ENCODE data around the gene OGFOD1. TPM values are rescaled to one million over a fixed set of nuclear protein-coding genes. Genes with fewer than 3 reads are reported as not detected.

OGFOD1 gene
- total RNA-seq, 1 donor from 2014 or later = 50.6 TPM

DNA sequence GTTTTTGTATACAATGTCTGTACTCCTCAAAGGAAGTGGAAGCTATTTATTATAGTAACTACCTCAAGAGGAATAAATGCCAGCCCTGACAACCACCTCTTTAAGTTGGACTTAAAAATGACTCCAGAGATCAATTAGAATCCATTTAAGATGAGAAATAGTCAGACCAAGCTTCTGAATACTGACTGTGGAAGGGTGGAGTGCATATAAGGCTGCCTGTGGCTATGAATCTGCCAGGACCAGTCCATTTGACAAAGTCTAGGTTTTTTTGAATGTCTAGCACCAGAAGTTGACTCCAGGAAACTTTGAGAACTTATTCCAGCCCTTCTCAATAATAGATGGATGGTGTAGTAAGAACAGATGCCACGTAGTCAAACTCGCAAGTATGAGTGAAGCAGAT lies 15.0 kb downstream of the OGFOD1 start:
- Mint-ChIP-seq H3K27ac (ENCODE audit: unreplicated experiment) (no peak overlapping the region), H3K4me1 (ENCODE audit: unreplicated experiment) (no peaks in the 10 kb centered on the region)

DNA sequence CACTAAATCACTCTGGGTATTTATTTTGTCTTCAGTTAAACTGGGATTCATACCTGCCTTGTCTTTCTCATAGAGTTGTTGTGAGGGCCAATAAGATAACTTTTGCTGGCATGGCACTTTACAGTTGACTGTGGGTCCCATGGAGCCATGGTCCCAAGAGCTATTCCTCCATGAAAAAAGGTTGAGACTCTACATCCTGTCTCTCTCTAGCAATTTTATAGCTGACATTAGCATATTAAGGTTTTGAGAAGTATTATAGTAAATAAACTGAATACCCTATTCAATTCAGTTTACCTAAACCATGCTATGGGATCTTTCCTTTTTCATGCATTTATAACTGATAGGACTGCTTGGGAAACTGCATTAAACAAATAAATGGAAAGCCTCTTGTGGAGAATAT lies 17.4 kb downstream of the OGFOD1 start:
- no peak overlapping the region for H3K27ac Mint-ChIP-seq (ENCODE audit: unreplicated experiment)
- TF ChIP-seq, protein P1, sequence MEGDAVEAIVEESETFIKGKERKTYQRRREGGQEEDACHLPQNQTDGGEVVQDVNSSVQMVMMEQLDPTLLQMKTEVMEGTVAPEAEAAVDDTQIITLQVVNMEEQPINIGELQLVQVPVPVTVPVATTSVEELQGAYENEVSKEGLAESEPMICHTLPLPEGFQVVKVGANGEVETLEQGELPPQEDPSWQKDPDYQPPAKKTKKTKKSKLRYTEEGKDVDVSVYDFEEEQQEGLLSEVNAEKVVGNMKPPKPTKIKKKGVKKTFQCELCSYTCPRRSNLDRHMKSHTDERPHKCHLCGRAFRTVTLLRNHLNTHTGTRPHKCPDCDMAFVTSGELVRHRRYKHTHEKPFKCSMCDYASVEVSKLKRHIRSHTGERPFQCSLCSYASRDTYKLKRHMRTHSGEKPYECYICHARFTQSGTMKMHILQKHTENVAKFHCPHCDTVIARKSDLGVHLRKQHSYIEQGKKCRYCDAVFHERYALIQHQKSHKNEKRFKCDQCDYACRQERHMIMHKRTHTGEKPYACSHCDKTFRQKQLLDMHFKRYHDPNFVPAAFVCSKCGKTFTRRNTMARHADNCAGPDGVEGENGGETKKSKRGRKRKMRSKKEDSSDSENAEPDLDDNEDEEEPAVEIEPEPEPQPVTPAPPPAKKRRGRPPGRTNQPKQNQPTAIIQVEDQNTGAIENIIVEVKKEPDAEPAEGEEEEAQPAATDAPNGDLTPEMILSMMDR (IDR thresholded peaks at IDR 0.05) = no peak
- H3K27me3 Mint-ChIP-seq (ENCODE audit: unreplicated experiment) = no peaks in the 10 kb centered on the region
- H3K36me3 Mint-ChIP-seq (ENCODE audit: unreplicated experiment) = peaks cover 65% of the 10 kb centered on the region
- DNase-seq (ENCODE audit: extremely low spot score, unreplicated experiment) = no peak
- no peak overlapping the region for H3K4me3 Mint-ChIP-seq (ENCODE audit: unreplicated experiment)
- no peaks in the 10 kb centered on the region for H3K9me3 Mint-ChIP-seq (ENCODE audit: unreplicated experiment)
- H3K4me1 Mint-ChIP-seq (ENCODE audit: unreplicated experiment) = no peaks in the 10 kb centered on the region

More for the DNA sequence above, 15.0 kb downstream of the OGFOD1 start:
- Mint-ChIP-seq H3K9me3 (ENCODE audit: unreplicated experiment) (no peaks in the 10 kb centered on the region), H3K36me3 (ENCODE audit: unreplicated experiment) (peaks cover 67% of the 10 kb centered on the region), H3K27me3 (ENCODE audit: unreplicated experiment) (no peaks in the 10 kb centered on the region), H3K4me3 (ENCODE audit: unreplicated experiment) (no peak overlapping the region)
- TF ChIP-seq, protein P1 (IDR thresholded peaks at IDR 0.05) = no peak
- DNase-seq (ENCODE audit: extremely low spot score, unreplicated experiment) = no peak

DNA sequence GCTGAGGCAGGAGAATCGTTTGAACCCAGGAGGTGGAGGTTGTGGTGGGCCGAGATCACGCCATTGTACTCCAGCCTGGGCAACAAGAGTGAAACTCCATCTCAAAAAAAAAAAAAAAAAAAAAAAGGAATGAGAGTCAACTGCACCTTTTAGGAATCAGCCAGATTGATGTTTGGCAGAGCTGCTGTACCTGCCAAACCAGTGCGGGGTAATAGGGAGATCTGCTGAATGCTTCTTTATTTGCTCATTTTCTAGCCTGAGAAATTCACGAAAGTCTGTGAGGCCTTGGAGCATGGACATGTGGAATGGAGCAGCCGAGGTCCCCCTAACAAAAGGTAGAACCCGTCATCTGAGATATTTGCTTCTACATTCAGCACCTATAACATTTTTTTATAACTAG lies 18.4 kb downstream of the OGFOD1 start:
- no peaks in the 10 kb centered on the region for H3K4me1 Mint-ChIP-seq (ENCODE audit: unreplicated experiment)
- DNase-seq (ENCODE audit: extremely low spot score, unreplicated experiment) = no peak
- TF ChIP-seq, protein P1 (IDR thresholded peaks at IDR 0.05) = no peak
- no peak overlapping the region for H3K27ac Mint-ChIP-seq (ENCODE audit: unreplicated experiment)
- peaks cover 58% of the 10 kb centered on the region for H3K36me3 Mint-ChIP-seq (ENCODE audit: unreplicated experiment)
- no peaks in the 10 kb centered on the region for H3K9me3 Mint-ChIP-seq (ENCODE audit: unreplicated experiment)
- H3K4me3 Mint-ChIP-seq (ENCODE audit: unreplicated experiment) = no peak overlapping the region
- H3K27me3 Mint-ChIP-seq (ENCODE audit: unreplicated experiment) = no peaks in the 10 kb centered on the region

DNA sequence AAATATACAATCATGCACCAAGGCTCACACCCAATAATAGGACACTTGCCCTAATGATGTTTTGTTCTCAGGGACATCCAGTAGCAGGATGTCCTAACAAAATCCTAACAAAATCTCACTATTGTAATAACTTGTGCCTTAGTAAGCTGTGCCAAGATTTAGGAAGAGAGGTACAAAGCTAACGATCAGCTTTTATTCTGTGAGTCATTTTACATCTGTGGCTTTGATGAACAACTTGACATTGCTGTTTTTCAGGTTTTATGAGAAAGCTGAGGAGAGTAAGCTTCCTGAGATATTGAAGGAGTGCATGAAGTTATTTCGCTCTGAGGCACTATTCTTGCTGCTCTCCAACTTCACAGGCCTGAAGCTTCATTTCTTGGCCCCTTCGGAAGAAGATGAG lies 18.9 kb downstream of the OGFOD1 start:
- Mint-ChIP-seq H3K4me3 (ENCODE audit: unreplicated experiment) (no peak overlapping the region), H3K27ac (ENCODE audit: unreplicated experiment) (no peak overlapping the region), H3K9me3 (ENCODE audit: unreplicated experiment) (no peaks in the 10 kb centered on the region), H3K36me3 (ENCODE audit: unreplicated experiment) (peaks cover 62% of the 10 kb centered on the region), H3K27me3 (ENCODE audit: unreplicated experiment) (no peaks in the 10 kb centered on the region), H3K4me1 (ENCODE audit: unreplicated experiment) (peaks cover 2% of the 10 kb centered on the region)
- DNase-seq (ENCODE audit: extremely low spot score, unreplicated experiment) = no peak
- TF ChIP-seq, protein P1 (IDR thresholded peaks at IDR 0.05) = no peak

DNA sequence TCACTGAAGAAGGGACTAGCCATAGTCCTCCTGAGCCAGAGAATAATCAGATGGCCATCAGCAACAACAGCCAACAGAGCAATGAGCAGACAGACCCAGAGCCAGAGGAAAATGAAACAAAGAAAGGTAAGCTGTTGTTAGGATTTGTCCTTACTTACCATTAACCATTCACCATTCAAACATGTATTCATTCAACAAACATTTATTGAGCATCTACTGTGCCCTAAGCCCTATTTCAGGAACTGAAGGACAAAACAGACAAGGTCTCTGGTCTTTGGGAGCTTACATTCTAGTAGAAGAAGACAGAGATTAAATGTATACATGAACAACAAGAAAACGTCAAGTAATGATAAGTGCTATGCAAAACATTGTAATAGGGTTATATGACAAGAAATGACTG lies 19.3 kb downstream of the OGFOD1 start:
- Mint-ChIP-seq H3K27me3 (ENCODE audit: unreplicated experiment) (no peaks in the 10 kb centered on the region), H3K4me3 (ENCODE audit: unreplicated experiment) (no peak overlapping the region), H3K36me3 (ENCODE audit: unreplicated experiment) (peaks cover 62% of the 10 kb centered on the region), H3K9me3 (ENCODE audit: unreplicated experiment) (no peaks in the 10 kb centered on the region), H3K27ac (ENCODE audit: unreplicated experiment) (no peak overlapping the region), H3K4me1 (ENCODE audit: unreplicated experiment) (peaks cover 3% of the 10 kb centered on the region)
- TF ChIP-seq, protein P1 (IDR thresholded peaks at IDR 0.05) = no peak
- no peak for DNase-seq (ENCODE audit: extremely low spot score, unreplicated experiment)
